Muscle of back (tissue), 11 donors: ENCODE measurements around the gene SLC22A12. TPM values are rescaled to one million over a fixed set of nuclear protein-coding genes. Genes with fewer than 3 reads are reported as not detected.

Source experiments
- DNase-seq, 3 donors: peaks; one replicate each; pipeline versions ENCODE4 v3.0.0 to v3.0.0-alpha.2; 2013
- polyA plus RNA-seq, 10 donors: library from polyadenylated mRNA; unstranded; fragments of 120-200 nt; gene quantifications; one replicate each; pipeline ENCODE4 v1.2.1, GENCODE V29; 2013; ENCODE audit not compliant: insufficient read length in 10 of 10

Gene SLC22A12
- polyA plus RNA-seq, 10 donors: not detected

DNA sequence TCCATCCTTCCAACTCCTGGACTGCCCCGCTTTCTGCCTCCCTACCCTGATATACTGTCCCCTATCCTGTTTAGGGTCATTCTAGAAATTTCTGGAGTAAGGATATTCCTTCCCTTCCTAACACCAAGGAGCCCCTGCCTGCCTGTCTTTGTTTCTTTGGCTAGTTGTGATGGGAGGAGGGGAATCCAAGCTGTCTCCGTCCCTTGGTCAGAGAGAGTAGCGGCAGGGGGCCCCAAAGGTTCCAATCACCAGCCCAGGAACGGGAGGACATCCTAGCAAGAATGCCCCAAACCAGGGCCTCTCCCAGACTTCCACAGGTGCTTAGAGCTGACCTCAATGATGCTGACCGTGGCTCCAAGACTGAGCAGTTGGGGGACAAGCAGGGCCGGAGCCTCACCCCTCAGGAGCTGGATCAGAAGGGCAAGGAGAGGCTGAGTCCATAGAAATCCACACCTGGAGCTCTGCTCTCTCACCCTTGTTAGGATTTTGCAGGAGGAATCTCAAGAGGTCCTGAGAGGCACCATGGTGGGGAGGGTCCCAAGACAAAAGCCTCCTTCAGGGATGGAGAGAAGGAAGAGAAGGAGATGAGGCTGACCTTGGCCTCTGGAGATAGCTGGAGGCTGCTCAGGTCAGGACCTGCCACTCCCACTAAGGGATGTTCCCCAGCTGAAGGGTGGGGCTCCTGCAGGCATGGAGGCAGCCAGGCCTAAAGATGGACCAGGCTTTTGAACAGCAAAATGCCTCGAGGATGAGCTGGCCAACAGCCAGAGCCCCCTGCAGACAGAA is 13.6 kb downstream of the SLC22A12 start:
- DNase-seq: no peak

DNA sequence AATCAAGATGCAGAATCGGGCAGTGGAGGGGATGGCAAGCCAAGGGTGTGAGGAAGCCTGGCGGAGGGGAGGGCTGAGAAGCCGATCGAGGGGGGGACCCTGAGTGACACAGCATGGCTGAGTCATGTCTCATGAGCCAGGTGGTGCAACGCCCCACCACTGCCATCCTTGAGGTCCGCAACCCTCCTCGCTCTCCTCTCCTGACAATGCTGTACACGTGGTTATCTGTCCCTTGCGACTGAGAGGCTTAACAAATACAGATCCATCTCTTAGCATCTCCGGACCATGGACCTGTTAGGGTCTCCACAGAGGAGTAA is 14.2 kb downstream of the SLC22A12 start:
- no peak for DNase-seq

DNA sequence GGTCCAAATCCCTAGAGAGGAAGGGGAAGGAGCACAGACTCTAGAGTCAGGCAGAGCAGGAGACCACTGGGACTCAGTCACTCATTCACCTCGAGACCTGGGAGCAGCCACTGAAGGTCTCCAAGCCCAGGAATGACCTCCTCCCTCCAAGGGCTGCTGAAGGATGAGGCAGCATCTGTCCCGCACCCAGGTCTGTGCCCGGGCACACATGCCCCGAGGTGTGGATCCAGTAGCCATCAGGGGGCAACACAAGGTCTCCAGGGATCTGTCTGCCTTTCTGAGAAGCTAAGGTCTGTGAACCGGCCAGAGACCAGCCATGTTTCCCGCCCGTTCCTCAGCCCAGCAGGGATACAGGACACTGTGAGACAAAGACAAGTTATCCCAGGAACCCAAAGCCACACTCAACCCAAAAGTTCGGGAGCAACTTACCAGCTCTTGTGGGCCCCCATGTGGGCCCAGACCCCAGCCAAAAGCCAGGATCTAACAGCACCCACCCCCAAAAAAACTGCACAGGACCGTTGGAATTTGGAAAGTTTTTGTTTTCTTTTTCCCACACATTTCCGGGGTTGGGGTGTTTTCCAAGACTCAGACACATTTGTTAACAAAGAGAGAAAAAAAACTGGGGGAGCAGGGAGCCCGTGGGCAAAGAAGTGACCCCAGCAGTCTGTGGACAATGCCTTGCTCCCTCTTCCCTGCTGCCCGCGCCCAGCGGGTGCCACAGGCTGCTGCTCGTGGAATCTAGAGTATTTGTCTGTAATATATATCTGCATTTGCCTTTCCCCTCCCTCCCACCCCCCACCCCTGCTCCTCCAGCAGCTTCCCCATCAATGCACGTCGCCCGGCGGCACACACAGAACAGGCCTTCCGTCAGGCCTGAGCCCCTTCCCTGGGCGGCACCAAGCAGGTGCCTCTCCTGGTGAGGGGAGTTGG is 14.9 kb downstream of the SLC22A12 start:
- DNase-seq: no peak

DNA sequence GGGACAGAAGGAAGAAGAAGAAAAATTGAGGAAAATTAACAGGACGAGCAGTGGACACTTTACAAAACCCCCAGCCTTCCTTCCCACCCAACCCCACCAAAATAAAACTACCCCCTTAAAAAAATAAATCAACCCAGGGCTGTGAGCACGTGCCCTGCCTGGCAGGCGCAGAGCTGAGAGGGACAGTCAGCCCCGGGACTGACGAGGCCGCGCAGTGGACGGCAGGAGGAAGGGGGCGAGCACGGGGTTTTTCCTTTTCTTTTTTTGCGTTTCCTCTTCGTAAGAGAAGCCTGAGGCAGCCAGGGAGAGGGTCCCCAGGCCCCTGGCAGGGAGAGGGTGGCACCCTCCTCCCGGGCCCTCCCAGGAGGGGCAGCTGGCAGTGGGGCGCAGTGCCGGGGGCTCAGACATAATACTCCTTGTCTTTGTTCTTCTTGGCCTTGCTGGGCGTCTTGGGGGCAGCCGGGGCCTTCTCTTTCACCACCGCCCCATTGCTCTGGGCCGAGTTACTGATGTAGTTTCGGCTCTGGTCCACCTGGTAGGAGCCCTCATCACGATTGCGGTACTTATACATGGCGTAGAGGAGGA is 15.9 kb downstream of the SLC22A12 start:
- DNase-seq: no peak

DNA sequence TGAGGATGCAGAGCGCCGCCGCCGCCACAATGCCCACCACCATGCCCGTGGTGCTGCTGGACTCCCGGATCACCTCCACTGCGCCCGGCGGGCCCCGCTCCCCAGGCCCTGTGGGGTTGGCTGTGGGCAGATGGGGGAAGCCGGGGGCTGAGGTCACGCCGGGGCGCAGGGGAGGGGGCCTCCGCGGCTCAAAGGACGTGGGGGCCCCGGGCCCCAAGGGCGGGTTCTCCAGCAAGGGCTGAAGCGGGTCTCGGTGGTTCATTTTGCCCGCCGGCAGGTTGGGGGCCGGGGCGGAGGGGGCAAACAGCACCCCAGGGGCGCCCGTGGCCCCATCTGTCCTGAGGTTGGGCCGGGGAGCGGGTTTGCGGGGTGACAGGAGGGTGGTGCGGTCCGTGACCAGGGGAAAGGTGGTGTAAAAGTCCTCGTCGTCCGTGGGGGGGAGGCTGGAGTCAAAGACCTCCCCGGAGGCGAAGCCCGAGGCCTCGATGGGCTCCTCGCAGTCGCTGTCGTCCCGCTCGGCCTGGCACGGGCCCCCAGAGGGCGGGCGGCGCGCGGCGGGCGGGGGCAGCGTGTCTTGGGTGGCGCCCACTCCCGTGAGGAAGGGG is 16.5 kb downstream of the SLC22A12 start:
- DNase-seq: no peak

DNA sequence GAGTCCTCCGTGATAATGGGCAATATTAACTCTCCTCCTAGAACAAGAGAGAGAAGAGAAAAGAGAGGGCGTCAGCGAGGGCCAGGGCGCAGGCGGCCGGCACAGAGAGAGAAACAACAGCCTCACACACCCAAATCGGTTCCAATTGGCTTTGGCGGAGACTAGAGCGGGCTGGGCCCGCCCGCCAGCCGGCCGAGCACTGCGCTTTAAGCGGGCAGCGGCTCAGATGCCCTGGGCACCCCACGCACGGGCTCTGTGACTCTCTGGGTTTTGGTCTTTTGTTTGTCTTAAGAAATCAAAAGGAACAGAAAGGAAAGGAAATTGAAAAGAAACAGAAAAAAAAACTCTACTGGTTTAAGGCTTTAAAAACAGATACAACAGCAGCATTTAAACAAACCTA is 17.0 kb downstream of the SLC22A12 start:
- peak; percentile 18 to 67 (median 38) for DNase-seq

DNA sequence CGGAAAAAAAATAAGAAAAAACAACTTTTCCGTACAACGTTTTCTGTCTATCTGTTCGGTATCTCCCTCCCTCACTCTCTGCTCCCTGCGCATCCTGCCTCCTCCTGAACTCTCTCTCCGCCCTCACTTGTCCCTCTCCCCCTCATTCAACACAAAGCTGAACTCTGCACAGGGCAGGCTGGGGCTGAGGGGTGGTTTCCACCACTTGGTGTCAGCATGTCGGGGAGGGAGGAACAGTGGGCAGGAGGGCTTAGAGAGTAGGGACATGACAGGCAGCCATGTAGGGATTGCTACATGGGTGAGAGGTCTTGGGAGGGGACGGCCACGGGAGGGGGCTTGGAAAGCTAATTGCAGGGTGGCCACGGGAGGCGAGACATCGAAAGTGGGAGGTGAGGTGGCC is 17.6 kb downstream of the SLC22A12 start:
- peak in 1 of 3 donors; percentile 39 for DNase-seq

DNA sequence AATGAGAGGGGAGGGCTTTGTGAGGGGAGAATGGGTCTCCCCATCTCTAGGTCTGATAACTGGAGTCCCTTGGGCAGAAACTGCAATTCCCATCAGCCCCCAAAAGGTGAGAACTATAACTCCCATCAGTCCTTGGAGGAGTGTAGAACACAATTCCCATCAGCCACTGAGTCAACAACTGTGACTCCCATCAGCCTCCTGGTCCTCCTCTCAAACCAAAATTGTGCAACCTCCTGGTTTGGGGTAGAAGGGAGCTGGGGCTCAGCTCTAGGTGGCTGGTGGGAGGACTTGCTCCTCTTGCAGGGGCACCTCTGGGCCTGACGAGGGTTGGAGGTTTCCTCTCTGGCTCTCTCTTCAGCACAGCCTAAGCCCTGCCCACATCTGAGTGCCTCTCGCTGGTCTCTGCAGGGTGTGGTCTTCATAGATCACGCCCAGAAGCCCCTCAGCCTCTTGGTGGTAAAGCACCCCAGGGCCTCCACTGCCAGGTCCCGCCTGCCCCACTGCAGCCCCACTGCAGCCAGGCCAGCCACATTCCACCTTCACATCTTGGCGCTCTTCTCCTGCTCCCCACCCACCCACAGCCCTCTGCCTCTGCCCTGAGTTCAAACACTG is 18.5 kb downstream of the SLC22A12 start:
- no peak for DNase-seq

DNA sequence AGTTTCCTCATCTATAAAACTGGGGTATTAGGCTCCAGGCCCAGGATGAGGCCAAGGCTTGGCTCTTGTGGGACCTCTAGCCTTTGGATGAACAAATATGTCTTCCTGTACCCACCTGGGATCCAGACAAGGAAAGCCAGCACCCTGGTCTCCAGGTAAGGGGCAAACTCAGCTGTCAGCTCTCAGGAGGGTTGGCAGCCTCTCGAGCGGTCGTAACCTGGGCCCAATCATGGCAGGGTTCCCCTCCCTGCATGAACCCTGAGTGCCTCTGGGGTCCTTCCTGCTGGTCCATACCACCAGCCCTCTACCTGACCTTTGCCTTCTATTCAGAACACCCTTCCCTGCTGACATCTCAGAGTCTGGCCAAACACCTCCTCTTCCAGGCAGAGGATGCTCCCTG is 19.6 kb downstream of the SLC22A12 start:
- DNase-seq: no peak

DNA sequence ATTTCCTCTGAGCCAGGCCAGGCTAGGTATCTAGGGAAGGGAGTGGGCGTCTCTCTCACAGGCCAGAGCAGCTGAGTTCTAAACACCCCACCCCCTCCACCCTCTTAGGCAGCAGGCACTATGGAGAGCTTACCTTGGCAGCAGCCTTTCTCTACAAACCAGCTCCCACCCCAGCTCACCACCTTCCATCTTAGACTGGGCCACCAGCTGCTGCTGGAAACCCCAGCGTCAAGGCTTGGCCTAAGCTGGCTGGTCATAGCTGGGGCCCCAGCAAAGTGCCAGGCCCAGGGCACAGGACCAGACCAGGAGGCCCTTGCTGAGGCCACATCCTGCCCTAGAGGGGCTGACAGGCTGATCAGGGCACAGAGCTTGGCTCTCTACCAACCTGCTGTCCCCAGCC is 20.2 kb downstream of the SLC22A12 start:
- DNase-seq: no peak

DNA sequence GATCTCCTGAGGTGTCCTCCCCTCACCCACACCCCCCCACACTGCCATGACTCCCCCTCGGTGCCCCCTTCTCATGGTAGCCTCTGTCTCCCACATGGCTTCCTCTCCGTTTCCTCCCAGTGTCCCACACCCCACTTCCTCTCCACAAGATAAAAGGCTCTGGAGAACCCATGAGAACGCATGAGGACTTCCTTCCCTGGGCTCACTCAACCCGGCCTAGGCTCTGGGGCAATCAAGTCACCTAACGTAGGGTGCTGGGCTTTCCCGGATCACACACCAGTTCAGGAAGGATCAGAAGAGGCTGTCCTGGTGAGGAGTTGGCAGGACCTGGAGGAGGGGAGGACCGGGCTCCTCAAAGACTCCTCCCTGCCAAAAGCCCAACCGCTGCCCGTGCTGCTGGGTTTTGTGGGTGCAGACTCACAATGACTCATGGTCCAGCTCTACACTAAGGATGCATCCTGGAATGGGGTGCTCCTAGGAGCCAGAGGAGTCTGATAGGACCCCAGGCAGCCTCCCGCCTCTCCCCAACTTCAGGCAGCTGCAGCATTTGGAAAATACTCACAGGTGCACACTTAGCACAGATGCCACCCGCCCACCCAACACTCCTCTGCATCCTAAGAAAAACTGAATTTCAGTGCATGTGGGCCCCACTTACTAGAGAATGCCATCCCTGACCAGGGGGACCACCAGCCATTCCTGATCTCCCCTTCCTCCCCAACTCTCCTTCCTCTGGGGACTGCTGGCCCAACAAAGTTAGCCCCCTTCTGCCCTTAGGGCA is 21.0 kb downstream of the SLC22A12 start:
- DNase-seq: no peak

DNA sequence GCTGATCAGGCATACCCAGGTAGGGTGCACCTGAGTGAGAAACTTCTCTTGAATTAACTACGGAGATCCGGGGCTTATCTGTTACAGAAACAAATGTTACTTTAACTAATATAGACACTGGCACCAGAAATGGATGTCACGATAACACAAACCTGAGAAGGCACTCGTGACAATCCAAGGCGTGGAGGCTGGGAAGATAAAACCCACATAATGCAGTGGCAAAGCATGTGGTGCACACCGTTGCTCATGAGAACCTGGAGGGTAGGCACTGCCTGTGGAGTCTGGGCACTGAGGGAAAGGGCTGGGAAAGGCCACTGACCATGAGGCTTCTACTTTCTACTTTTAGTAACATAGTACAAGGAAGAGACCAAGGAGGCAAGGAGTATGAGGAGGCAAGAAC is 22.6 kb downstream of the SLC22A12 start:
- DNase-seq: no peak

DNA sequence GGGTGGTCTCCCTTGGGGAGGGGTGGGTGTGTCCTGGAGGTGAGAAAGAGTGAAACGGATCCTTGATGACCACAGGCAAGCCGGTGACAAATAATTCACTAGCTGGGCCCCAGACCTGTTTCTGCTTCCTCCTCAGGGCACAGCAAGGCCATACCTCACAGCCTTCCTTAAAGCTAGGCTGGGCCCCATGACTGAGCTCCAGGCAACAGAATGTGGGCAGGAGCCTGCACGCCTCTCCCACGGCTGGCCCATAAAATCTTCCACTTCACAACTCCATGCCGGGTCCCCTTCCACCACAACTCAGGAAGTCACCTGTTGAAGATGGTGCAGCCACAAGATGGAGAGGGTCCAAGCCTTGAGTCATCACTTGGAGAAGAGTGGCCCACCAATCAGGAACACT is 23.9 kb downstream of the SLC22A12 start:
- no peak for DNase-seq

DNA sequence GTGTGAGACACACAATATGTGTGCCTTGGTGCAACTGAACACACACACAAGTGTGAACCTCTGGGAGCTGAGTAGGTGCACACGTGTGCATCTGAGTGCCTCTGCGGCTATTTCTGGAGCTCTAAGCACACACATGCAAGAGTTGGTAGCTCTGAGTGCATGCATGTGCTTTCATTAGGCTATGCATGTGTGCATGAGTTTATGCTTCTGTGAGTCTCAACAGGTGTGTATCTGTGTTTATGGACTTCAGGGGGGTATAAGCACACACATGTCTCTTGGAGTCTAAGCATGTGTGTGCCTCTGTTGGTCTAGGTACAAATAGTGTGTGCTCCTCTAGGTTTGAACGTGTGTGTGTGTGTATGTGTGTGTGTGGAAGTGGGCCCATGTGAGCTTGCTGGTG is 25.8 kb downstream of the SLC22A12 start:
- no peak for DNase-seq

DNA sequence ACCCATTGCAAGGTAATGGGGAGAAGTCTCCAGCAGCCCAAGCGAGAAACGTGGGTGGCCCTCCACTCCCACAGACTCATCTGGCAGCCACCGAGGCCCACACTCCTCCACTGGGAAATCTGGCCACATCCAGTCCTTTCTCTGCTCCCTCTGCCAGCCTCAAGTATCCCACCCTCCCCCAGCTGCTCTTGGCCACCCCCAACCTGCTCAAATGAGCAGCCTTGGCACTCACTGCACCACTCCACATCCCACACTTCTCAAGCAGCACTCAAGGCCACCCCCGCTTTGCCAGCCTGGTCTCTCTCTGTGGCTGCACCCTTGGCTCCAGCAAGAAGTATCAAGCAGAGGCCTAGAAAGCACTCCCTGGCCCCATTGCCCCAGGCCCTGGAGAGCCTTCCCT is 28.2 kb downstream of the SLC22A12 start:
- no peak for DNase-seq

DNA sequence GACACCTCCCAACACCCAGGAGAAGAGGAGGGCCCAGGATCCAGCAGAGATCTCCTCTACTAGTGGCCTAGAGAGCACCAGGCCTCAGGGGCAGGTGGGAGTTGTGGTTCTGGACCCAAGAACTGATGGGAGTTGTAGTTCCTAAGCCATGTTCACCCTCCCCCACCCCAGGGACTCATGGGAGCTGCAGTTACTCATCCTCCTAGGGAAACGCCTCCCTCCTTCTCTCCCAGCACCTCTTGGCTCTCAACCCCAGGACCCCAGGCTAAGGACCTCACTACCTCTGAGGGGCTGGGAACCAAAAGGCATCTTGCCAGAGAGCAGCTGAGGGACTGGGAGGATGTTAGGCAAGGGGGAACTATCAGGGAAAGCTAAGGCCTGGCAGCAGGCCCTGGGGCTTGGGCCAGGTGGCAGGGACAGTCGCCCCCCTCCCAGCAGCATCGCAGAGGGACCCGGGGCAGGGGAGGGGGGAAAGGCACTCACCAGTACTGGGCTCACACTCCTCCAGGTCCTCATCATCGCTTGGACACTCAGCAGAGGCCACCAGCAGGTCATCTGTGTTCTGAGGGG is 28.9 kb downstream of the SLC22A12 start:
- DNase-seq: peak; percentile 46 to 94 (median 73)

DNA sequence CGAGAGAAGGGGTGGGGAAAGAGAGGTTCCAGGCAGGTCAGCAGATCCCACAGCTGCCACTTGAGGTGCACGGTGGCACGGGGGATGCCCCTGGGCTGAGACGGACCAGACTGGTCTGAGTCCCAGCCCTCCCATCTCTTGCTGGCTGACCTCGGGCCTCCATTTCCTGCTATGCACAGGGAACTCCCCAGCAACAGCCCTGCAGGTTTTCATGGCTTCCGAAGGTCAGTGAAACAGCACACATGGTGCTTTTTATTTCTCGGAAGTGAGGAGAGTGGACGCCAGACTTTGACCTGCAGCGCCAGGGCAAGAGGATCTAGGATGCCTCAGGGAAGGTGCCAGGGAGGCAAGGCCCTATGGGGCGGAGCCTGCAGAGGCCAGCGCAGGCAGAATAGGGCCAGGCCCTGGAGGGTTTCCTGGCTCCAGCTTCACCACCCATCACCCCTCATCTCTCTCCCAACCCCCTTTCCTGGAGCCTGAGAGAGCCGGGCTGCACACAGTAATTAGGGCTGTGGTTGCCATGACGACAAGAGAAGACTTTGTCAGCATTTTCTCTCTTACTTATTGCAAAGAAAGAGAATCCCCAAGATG is 29.5 kb downstream of the SLC22A12 start:
- DNase-seq: peak; percentile 53 to 93 (median 76)

DNA sequence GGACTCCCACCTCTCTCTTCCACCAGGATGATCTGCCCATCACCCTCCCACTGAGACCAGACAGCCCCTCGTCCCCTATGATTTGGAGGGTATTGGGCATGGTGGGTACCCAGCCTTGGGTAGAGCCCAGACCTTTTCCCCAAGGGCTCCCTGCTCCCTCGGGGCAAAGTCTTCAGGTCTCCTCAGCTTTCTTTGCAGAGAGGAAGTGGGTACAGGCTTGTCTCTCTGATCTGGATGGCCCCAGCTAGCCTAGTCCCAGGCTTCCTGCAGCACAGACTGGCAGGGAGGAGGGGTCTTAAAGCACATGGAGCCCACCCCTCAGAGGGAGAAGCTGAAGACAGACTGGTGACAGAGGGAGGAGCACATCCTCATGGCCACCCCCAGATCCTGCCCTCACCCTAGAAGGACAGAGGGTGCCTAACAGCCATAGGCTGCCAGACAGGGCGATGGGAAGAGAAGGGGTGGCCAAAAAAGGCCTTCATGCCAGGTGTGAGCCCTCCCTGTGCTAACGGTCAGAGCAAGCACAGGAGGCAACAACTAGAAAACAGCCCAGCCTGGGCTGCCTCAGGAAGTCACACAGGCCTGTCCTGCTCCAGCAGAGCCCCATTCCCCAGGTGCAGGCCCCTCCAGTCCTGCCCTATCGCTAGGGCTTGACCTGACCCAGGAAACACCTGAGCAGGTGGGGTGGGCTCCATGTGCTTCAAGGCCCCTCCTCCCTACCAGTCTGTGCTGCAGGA is 30.4 kb downstream of the SLC22A12 start:
- no peak for DNase-seq

DNA sequence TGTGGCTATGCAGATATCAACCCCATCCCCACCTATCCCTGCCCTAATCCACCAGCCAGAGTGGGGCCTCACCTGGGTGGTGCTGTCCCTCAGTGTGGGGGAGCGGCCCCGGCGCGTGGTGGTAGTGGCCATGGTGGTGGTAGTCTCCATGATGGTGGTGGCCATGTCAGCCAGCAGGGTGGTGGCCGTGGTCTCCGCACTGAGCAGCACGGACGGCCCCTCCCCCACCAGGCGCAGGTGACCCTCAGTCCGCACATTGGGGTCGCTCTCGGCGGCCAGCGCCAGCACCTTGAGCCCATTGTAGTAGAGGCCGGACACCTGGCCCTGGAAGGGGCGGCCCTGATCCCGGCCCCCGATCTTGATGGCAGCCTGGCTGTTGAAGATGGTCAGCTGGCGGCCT is 31.7 kb downstream of the SLC22A12 start:
- DNase-seq: no peak
